ENCODE results near the gene CTSZ. TPM values are rescaled to one million over a fixed set of nuclear protein-coding genes. Genes with fewer than 3 reads are reported as not detected.

CTSZ gene
- total RNA-seq, 1 donor: 223 TPM

GRCh38 chr20:59001068-59001448 lies 6.0 kb downstream of the CTSZ start:
- no peak for TF ChIP-seq CTCF (IDR thresholded peaks at IDR 0.05; ENCODE audit: extremely low read depth, low read depth, low read length)
- Histone ChIP-seq H3K36me3 (ENCODE audit: insufficient read depth, low read length) (peaks cover 74% of the 10 kb centered on the region), H3K4me2 (ENCODE audit: insufficient read depth, low read length) (no peak overlapping the region), H2AFZ (ENCODE audit: low read length) (no peak overlapping the region), H3K4me1 (ENCODE audit: insufficient read depth, low read length) (peaks cover 15% of the 10 kb centered on the region), H4K20me1 (ENCODE audit: insufficient read depth, low read length) (peaks cover 24% of the 10 kb centered on the region), H3K9me3 (ENCODE audit: low read depth, low read length) (no peaks in the 10 kb centered on the region), H3K27me3 (ENCODE audit: insufficient read depth, low read length) (no peaks in the 10 kb centered on the region), H3K79me2 (ENCODE audit: insufficient read depth, low read length) (peaks cover 49% of the 10 kb centered on the region), H3K4me3 (ENCODE audit: insufficient read depth, low read length) (no peak overlapping the region), H3K27ac (ENCODE audit: low read depth, low read length) (no peak overlapping the region)
- DNase-seq (ENCODE audit: insufficient read length, low spot score, missing footprints): peak; percentile 27

GRCh38 chr20:59000326-59000725 lies 6.7 kb downstream of the CTSZ start:
- H3K4me1 ChIP-seq (ENCODE audit: insufficient read depth, low read length): peaks cover 8% of the 10 kb centered on the region
- no peaks in the 10 kb centered on the region for H3K9me3 ChIP-seq (ENCODE audit: low read depth, low read length)
- peak; percentile 50 for DNase-seq (ENCODE audit: insufficient read length, low spot score, missing footprints)
- H3K4me3 ChIP-seq (ENCODE audit: insufficient read depth, low read length): no peak overlapping the region
- H2AFZ ChIP-seq (ENCODE audit: low read length): no peak overlapping the region
- TF ChIP-seq CTCF (IDR thresholded peaks at IDR 0.05; ENCODE audit: extremely low read depth, low read depth, low read length): no peak
- H3K79me2 ChIP-seq (ENCODE audit: insufficient read depth, low read length): peaks cover 42% of the 10 kb centered on the region
- H3K27ac ChIP-seq (ENCODE audit: low read depth, low read length): no peak overlapping the region
- peaks cover 22% of the 10 kb centered on the region for H4K20me1 ChIP-seq (ENCODE audit: insufficient read depth, low read length)
- H3K27me3 ChIP-seq (ENCODE audit: insufficient read depth, low read length): no peaks in the 10 kb centered on the region
- peaks cover 76% of the 10 kb centered on the region for H3K36me3 ChIP-seq (ENCODE audit: insufficient read depth, low read length)
- no peak overlapping the region for H3K4me2 ChIP-seq (ENCODE audit: insufficient read depth, low read length)

- H3K9me3 ChIP-seq (ENCODE audit: low read depth, low read length): no peaks in the 10 kb centered on the region
- H3K79me2 ChIP-seq (ENCODE audit: insufficient read depth, low read length): peaks cover 25% of the 10 kb centered on the region
- no peak overlapping the region for H3K4me2 ChIP-seq (ENCODE audit: insufficient read depth, low read length)
- H4K20me1 ChIP-seq (ENCODE audit: insufficient read depth, low read length): peaks cover 23% of the 10 kb centered on the region
- TF ChIP-seq CTCF (IDR thresholded peaks at IDR 0.05; ENCODE audit: extremely low read depth, low read depth, low read length): no peak
- H3K27me3 ChIP-seq (ENCODE audit: insufficient read depth, low read length): no peaks in the 10 kb centered on the region
- H3K27ac ChIP-seq (ENCODE audit: low read depth, low read length): no peak overlapping the region
- DNase-seq (ENCODE audit: insufficient read length, low spot score, missing footprints): peak; percentile 25
- no peaks in the 10 kb centered on the region for H3K4me1 ChIP-seq (ENCODE audit: insufficient read depth, low read length)
- peaks cover 80% of the 10 kb centered on the region for H3K36me3 ChIP-seq (ENCODE audit: insufficient read depth, low read length)
- H2AFZ ChIP-seq (ENCODE audit: low read length): no peak overlapping the region
- no peak overlapping the region for H3K4me3 ChIP-seq (ENCODE audit: insufficient read depth, low read length)
These were observed 8.4 kb downstream of the CTSZ start for GRCh38 chr20:58998656-58999055.

- no peak for TF ChIP-seq CTCF (IDR thresholded peaks at IDR 0.05; ENCODE audit: extremely low read depth, low read depth, low read length)
- no peak overlapping the region for H2AFZ ChIP-seq (ENCODE audit: low read length)
- H3K27me3 ChIP-seq (ENCODE audit: insufficient read depth, low read length): no peaks in the 10 kb centered on the region
- H3K4me3 ChIP-seq (ENCODE audit: insufficient read depth, low read length): no peak overlapping the region
- H3K9me3 ChIP-seq (ENCODE audit: low read depth, low read length): no peaks in the 10 kb centered on the region
- peaks cover 11% of the 10 kb centered on the region for H3K79me2 ChIP-seq (ENCODE audit: insufficient read depth, low read length)
- peak; percentile 76 for DNase-seq (ENCODE audit: insufficient read length, low spot score, missing footprints)
- H4K20me1 ChIP-seq (ENCODE audit: insufficient read depth, low read length): peaks cover 22% of the 10 kb centered on the region
- no peak overlapping the region for H3K4me2 ChIP-seq (ENCODE audit: insufficient read depth, low read length)
- no peaks in the 10 kb centered on the region for H3K4me1 ChIP-seq (ENCODE audit: insufficient read depth, low read length)
- no peak overlapping the region for H3K27ac ChIP-seq (ENCODE audit: low read depth, low read length)
- peaks cover 84% of the 10 kb centered on the region for H3K36me3 ChIP-seq (ENCODE audit: insufficient read depth, low read length)
These were observed 9.8 kb downstream of the CTSZ start for GRCh38 chr20:58997141-58997770.

Data from osteoblast (primary cell).